ENCODE results near the gene TMOD1. TPM values are rescaled to one million over a fixed set of nuclear protein-coding genes. Genes with fewer than 3 reads are reported as not detected.

The TMOD1 gene
- total and polyA plus RNA-seq, 2 of the 13 experiments (the other 11 are each of a cell fraction or from before 2014, with no cell fraction given) = 0.04 to 0.07 TPM

GRCh38 chr9:97633859-97634490 lies 132.5 kb downstream of the TMOD1 start (continued):
- TF ChIP-seq FOXP4 (CRISPR knock-in tag; IDR thresholded peaks at IDR 0.05) (no peak), MNT (IDR thresholded peaks at IDR 0.05) (no peak), ZNF577 (CRISPR knock-in tag; IDR thresholded peaks at IDR 0.05; ENCODE audit: borderline replicate concordance, low read depth) (no peak), NKX3-1 (CRISPR knock-in tag; IDR thresholded peaks at IDR 0.05) (no peak), HINFP (CRISPR knock-in tag; IDR thresholded peaks at IDR 0.05; ENCODE audit: low read depth) (no peak), SETDB1 (CRISPR knock-in tag; IDR thresholded peaks at IDR 0.05; ENCODE audit: borderline replicate concordance) (no peak), KDM5A (IDR thresholded peaks at IDR 0.05; ENCODE audit: borderline replicate concordance, low read length) (0 out of 2 replicates have a peak, but pooled peaks have one; percentile 41), CBX5 (CRISPR knock-in tag; IDR thresholded peaks at IDR 0.05; ENCODE audit: borderline replicate concordance) (no peak), ZNF17 (CRISPR knock-in tag; IDR thresholded peaks at IDR 0.05) (no peak), CHD4 (IDR thresholded peaks at IDR 0.05; ENCODE audit: borderline replicate concordance, low read length) (no peak), MLX (CRISPR knock-in tag; IDR thresholded peaks at IDR 0.05) (no peak), SIN3A (IDR thresholded peaks at IDR 0.05; ENCODE audit: borderline replicate concordance, low read depth, low read length) (no peak), ZNF274 (CRISPR knock-in tag; IDR thresholded peaks at IDR 0.05) (no peak; the same call in 1 of the 2 replicates), IKZF4 (CRISPR knock-in tag; IDR thresholded peaks at IDR 0.05; ENCODE audit: borderline replicate concordance, low read depth, not compliant biosample characterization) (peak; percentile 54), SUZ12 (IDR thresholded peaks at IDR 0.05; ENCODE audit: low read depth, low read length) (no peak), RXRB (CRISPR knock-in tag; IDR thresholded peaks at IDR 0.05; ENCODE audit: borderline replicate concordance) (no peak), CBX1 (IDR thresholded peaks at IDR 0.05; ENCODE audit: low read depth) (no peak), AKNA (CRISPR knock-in tag; IDR thresholded peaks at IDR 0.05; ENCODE audit: borderline replicate concordance) (no peak), ZNF562 (CRISPR knock-in tag; IDR thresholded peaks at IDR 0.05; ENCODE audit: borderline replicate concordance) (no peak)
